AG20443 (cell line): ENCODE results near the gene STAC.

Source experiments
- DNase-seq: peaks from one replicate; pipeline ENCODE4 v3.0.0; 2012; ENCODE audit warnings: low spot score, mixed read lengths

Gene STAC

DNA sequence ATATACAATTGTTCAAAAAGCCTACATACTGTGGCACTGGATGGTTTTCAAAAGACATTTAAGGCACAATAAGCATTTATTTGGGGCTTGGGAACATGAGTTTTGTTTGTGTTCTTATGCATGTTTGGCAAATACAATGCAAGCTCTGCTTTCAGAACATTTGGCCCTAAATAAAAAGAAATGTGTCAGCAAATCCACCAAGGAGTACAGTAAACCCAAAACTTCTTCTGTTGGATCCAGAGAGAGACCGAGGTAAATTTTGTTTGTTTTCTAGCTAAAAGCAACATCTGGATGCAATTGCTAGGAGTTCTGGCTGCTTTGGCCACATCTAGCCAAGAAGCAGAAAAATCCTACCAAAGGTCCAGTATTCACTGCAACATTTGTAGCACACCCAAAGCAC lies 215.2 kb downstream of the STAC start:
- DNase-seq: no peak

DNA sequence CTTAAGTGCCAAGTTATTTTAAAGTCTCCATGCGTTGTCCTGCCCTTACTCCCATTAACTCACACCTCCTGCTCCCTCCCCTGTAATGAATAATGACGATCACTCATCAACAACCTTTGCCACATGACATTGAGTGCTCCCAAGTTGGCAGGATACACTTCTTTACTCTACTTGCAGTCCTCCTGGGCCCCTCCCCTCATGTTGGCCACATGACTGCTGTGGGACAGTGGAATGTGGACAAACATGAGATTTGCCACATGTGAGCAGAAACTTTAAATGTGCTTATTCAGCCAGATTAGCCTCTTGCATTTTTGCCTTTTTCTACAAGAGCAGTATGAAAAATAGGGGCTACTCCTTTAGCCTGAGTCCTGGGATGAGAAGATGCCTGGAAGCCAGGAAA lies 216.1 kb downstream of the STAC start:
- no peak for DNase-seq

DNA sequence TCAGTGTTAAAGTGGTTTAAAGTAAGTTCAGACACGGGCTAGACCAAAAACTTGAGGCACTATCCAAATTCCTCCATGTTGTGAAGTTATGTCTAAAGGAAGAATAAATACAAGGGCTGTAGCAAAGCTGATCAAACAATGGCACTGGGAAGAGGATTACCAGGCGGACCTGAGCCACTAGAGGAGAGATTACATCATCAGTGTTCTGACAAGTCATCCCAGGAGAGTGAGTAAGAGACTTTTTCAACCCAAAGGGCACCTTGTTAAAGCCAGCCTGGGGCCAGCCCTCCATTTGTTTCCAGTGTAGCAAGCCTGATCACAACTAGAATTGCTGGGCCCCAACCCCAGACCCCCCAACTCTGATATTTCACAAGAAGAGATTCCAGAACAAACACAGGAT lies 217.1 kb downstream of the STAC start:
- no peak for DNase-seq
